ENCODE measurements around the gene USP32. TPM values are rescaled to one million over a fixed set of nuclear protein-coding genes. Genes with fewer than 3 reads are reported as not detected.

USP32 gene
- polyA plus RNA-seq, 3 donors, result 10.1 to 26.6 (median 16.6) TPM

DNA sequence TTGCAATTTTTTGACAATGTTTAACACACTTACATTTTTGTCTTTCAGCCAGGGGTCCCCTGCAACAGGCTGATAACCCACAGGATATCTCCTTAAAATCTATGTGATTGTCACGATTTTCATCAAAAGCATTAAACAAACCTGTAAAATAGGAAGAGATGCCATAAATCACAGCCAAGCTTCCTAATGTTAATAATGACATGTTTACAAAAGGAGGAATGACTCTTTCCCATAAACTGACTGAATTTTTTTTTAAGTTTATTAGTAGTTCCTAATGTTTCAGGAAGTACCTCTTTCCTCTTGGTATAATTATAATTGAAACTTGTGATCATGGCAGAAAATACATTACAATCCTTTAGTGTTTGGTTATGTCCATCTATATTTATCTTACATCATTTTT, 122.5 kb downstream of the USP32 start:
- H3K4me2 ChIP-seq (replicated peaks; ENCODE audit: extremely low read depth, low read length, poor library complexity, severe bottlenecking), result no peak overlapping the region
- no peaks in the 10 kb centered on the region for H3K27me3 ChIP-seq (ENCODE audit: control insufficient read depth in 2 of 2, insufficient read depth in 2 of 2, low read length in 2 of 2)
- H3K4me3 ChIP-seq (replicated peaks in 1 of 3; ENCODE audit: low read depth in 2 of 3, low read length in 3 of 3), result no peak overlapping the region
- no CpG with 5 or more reads among the region's 1 CpG for WGBS (ENCODE audit: insufficient coverage)
- no peaks in the 10 kb centered on the region for H3K4me1 Mint-ChIP-seq
- H3K9me3 ChIP-seq (replicated peaks in 1 of 2; ENCODE audit: control insufficient read depth in 1 of 2, insufficient read depth in 1 of 2, low read length in 2 of 2), result no peaks in the 10 kb centered on the region
- no peaks in the 10 kb centered on the region for H3K9me3 Mint-ChIP-seq
- H3K27ac Mint-ChIP-seq, result no peak overlapping the region
- H3K79me2 ChIP-seq (ENCODE audit: insufficient read depth, low read length), result peaks cover 11% of the 10 kb centered on the region
- DNase-seq, result no peak
- H3K4me1 ChIP-seq (ENCODE audit: control insufficient read depth in 1 of 2, insufficient read depth in 2 of 2, low read length in 2 of 2), result no peaks in the 10 kb centered on the region
- no peak overlapping the region for H2AFZ ChIP-seq (ENCODE audit: insufficient read depth, low read depth, low read length, poor library complexity, severe bottlenecking)
- H3K4me3 Mint-ChIP-seq, result no peak overlapping the region
- TF ChIP-seq, protein P1, sequence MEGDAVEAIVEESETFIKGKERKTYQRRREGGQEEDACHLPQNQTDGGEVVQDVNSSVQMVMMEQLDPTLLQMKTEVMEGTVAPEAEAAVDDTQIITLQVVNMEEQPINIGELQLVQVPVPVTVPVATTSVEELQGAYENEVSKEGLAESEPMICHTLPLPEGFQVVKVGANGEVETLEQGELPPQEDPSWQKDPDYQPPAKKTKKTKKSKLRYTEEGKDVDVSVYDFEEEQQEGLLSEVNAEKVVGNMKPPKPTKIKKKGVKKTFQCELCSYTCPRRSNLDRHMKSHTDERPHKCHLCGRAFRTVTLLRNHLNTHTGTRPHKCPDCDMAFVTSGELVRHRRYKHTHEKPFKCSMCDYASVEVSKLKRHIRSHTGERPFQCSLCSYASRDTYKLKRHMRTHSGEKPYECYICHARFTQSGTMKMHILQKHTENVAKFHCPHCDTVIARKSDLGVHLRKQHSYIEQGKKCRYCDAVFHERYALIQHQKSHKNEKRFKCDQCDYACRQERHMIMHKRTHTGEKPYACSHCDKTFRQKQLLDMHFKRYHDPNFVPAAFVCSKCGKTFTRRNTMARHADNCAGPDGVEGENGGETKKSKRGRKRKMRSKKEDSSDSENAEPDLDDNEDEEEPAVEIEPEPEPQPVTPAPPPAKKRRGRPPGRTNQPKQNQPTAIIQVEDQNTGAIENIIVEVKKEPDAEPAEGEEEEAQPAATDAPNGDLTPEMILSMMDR (IDR thresholded peaks at IDR 0.05), result no peak
- H3K9ac ChIP-seq (ENCODE audit: insufficient read depth, low read length, poor library complexity, severe bottlenecking), result no peak overlapping the region
- H3K36me3 ChIP-seq (replicated peaks in 1 of 2; ENCODE audit: control insufficient read depth in 1 of 2, insufficient read depth in 2 of 2, low read length in 2 of 2), result peaks cover 40 to 89% of the 10 kb centered on the region in 2 donors
- intact Hi-C loops (cut with micrococcal nuclease), result no loop called here
- no peak overlapping the region for H3K27ac ChIP-seq (ENCODE audit: low read depth in 1 of 2, low read length in 2 of 2)
- peaks cover 46 to 76% of the 10 kb centered on the region in 2 donors for H3K36me3 Mint-ChIP-seq
- H3K27me3 Mint-ChIP-seq (ENCODE audit: low read depth in 3 of 3), result peaks cover 0 to 1% (median 0%) of the 10 kb centered on the region in 3 donors
- H4K20me1 ChIP-seq (ENCODE audit: insufficient read depth, low read length), result peaks cover 58% of the 10 kb centered on the region

DNA sequence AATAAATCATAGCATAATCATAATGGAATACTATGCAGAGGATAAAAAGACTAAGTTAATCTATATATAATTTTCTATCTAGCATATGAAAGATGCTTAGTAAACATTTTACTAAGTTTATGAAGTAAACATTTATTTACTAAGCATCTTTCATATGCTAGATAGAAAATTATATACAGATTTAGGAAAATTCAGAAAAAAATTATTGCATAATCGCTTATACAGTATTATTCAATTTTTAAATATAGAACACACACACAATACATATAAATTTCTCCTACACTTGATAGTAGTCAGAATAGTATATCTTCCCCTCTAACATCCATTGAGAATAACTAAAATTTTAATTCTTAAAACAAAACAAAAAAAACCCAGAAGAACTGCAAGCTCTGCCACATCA, 131.4 kb downstream of the USP32 start:
- H3K4me2 ChIP-seq (replicated peaks; ENCODE audit: extremely low read depth, low read length, poor library complexity, severe bottlenecking), result no peak overlapping the region
- no peaks in the 10 kb centered on the region for H3K79me2 ChIP-seq (ENCODE audit: insufficient read depth, low read length)
- H3K36me3 ChIP-seq (replicated peaks in 1 of 2; ENCODE audit: control insufficient read depth in 1 of 2, insufficient read depth in 2 of 2, low read length in 2 of 2), result peaks cover 66 to 98% of the 10 kb centered on the region in 2 donors
- H3K36me3 Mint-ChIP-seq, result peaks cover 56 to 81% of the 10 kb centered on the region in 2 donors
- H3K27me3 ChIP-seq (ENCODE audit: control insufficient read depth in 2 of 2, insufficient read depth in 2 of 2, low read length in 2 of 2), result no peaks in the 10 kb centered on the region
- H3K9ac ChIP-seq (ENCODE audit: insufficient read depth, low read length, poor library complexity, severe bottlenecking), result no peak overlapping the region
- no peaks in the 10 kb centered on the region for H3K4me1 Mint-ChIP-seq
- TF ChIP-seq, protein P1 (IDR thresholded peaks at IDR 0.05), result no peak
- no peaks in the 10 kb centered on the region for H3K9me3 ChIP-seq (replicated peaks in 1 of 2; ENCODE audit: control insufficient read depth in 1 of 2, insufficient read depth in 1 of 2, low read length in 2 of 2)
- no peak overlapping the region for H3K4me3 ChIP-seq (replicated peaks in 1 of 3; ENCODE audit: low read depth in 2 of 3, low read length in 3 of 3)
- no peaks in the 10 kb centered on the region for H3K27me3 Mint-ChIP-seq (ENCODE audit: low read depth in 3 of 3)
- intact Hi-C loops (cut with micrococcal nuclease), result no loop called here
- no peaks in the 10 kb centered on the region for H3K4me1 ChIP-seq (ENCODE audit: control insufficient read depth in 1 of 2, insufficient read depth in 2 of 2, low read length in 2 of 2)
- no peak overlapping the region for H3K27ac ChIP-seq (ENCODE audit: low read depth in 1 of 2, low read length in 2 of 2)
- H2AFZ ChIP-seq (ENCODE audit: insufficient read depth, low read depth, low read length, poor library complexity, severe bottlenecking), result no peak overlapping the region
- no peaks in the 10 kb centered on the region for H3K9me3 Mint-ChIP-seq
- H3K27ac Mint-ChIP-seq, result peak overlapping the region in 2 of 7 donors; percentile 1 to 47
- H4K20me1 ChIP-seq (ENCODE audit: insufficient read depth, low read length), result peaks cover 30% of the 10 kb centered on the region
- H3K4me3 Mint-ChIP-seq, result no peak overlapping the region
- no peak for DNase-seq
- no CpG with 5 or more reads among the region's 1 CpG for WGBS (ENCODE audit: insufficient coverage)

Data from CD14-positive monocyte (primary cell).